GM19468 (cell line): ENCODE data around the gene CLP1.
A peak's percentile ranks its signal among the peaks of the same experiment; 100 is the strongest.
"Not testable (repeated sequence)": the region's sequence is repeated elsewhere in the genome, so short reads cannot be mapped to it uniquely, and the experiment has no call there.

Source experiments
- ATAC-seq: cut with Tn5 transposase; IDR thresholded peaks from one replicate; pipeline ENCODE4 v1.9.1; 2021; ENCODE audit warnings: mild to moderate bottlenecking, moderate library complexity, moderate number of reproducible peaks; ENCODE audit not compliant: unreplicated experiment; ENCODE audit errors: extremely low read depth

Gene CLP1

GRCh38 chr11:57658023-57658361 lies 430 bp downstream of the CLP1 start:
- no peak for ATAC-seq

DNA sequence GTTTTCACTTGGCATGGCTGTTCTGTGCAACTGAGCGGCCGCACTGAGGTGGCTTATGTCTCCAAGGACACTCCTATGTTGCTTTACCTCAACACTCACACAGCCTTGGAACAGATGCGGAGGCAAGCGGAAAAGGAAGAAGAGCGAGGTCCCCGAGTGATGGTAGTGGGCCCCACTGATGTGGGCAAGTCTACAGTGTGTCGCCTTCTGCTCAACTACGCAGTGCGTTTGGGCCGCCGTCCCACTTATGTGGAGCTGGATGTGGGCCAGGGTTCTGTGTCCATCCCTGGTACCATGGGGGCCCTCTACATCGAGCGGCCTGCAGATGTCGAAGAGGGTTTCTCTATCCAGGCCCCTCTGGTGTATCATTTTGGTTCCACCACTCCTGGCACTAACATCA lies 2.1 kb downstream of the CLP1 start:
- no peak for ATAC-seq

DNA sequence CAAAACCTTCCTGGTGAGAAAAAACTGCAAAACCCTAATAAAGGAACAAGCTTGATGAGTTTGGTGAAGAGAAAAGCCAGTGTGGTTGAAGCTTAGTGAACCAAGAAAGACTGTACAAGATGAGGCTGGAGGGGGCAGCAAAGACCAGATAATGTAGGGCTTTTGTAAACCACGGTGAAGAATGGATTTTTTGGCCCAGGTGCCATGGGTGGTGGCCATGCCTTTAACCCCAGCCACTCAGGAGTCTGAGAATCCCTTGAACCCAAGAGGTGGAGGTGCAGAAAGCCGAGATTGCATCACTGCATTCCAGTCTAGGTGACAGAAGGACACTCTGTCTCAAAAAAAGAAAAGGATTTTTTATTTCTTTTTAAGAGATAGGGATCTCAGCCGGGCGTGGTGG lies 5.3 kb downstream of the CLP1 start:
- no peak for ATAC-seq

- ATAC-seq, result no peak
Measured at GRCh38 chr11:57663975-57664374, 6.4 kb downstream of the CLP1 start.

DNA sequence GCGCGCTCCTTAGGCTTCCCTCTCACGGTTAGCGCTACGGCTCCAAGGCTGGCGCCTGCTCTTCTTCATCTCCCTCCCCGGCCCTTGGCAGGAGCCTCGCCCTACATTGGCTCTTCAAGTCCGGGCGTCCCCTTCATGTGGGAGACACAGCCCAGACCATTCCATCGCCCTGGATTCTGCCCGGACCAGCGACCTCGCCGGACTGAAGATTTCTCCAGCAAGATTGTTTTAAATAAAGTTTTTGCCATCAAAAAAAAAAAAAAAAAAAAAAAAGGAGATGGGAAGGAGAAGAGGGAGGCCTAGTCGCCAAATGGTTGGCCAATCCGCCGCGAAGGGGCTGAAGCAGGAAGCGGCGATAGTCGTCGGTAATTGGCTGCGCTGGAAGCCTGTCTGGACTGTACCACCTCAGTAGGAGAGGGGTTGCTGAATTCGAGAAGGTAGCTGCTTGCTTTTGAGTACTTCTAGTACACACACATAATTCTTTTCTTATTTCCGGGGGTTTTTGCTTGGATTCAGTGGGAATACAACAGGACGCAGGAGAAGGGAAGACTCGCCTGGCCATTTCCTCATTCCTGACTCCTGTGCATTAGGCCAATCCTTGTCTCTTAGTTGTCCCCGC lies 9.7 kb downstream of the CLP1 start:
- ATAC-seq, result peak; percentile 26

DNA sequence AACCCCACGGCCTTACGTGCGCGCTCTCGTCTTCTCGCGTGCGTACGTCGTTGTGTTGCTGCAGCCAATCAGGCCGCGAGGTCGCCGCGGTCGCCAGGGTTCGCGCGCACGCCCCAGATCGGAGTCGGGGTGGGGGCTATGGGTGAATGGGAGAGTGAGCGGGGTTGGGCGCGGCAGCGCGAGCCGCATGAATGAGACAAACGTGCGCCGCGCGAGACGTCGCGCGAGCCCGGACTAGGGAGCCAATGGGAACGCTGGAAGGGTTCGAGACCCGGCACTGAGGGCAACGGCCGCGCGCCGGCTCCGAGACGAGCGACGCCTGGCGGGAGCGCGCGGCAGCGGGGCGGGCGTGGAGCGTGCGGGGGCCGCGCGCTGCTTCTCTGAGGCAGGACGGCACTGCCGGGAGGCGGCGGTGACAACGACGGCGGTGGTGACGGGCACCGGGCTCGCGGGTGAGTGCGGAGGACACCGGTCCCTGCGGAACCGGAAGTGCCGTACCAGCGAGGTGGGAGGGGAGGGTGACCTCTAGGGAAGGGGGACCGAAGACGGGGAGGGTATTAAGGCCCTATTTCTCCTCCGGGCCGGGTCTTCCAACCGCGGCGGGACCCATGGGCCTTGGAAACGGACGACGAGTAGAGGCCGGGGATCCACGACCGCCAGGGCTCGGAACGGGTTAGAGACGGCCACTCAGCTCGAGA lies 10.3 kb downstream of the CLP1 start, which contains the start of gene ZDHHC5:
Gene ZDHHC5 (plus strand): TSS at position 379 of the 698 bp plus-strand sequence. CDS start 4,977 bp downstream, outside the sequence.
- ATAC-seq, result peak; percentile 95

DNA sequence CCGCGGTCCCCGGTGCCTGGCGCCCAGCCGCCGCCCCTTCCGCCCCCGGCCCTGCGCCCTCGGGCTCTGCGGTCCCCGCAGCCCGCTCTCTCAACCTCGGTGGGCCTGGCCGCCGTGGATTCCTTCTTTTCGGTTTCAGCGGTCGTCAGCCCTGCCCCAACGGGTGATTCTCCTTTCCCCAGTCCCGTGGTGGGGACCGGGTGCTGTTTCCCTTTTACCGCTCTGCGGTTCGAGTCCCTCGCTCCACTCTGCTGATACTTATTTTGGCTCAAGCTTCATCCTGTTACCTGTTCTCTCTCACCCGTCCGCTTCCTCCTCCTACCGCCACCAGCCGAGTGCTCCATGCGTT lies 10.8 kb downstream of the CLP1 start:
- ATAC-seq, result no peak

DNA sequence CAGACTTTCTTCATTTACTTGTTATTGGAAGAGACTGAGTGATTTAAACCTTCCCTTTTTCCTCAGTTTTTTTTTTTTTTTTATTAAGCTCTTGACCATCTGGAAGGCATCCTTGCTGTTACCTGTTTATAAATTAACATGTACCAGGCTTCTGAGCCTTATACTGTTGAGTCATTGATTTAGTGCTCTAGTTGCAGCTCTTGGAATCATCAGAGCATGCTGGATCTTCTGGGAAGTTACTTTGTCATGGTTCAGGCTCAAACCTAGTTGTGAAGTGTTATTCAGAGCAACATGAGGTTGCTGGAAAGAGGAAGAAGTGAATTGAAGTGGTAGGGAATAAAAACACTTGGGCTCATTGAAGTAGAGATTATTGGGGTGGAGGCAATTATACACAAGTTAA lies 16.7 kb downstream of the CLP1 start:
- ATAC-seq, result no peak

GRCh38 chr11:57675176-57675941 lies 17.8 kb downstream of the CLP1 start:
- no peak for ATAC-seq

GRCh38 chr11:57679396-57679795 lies 21.8 kb downstream of the CLP1 start:
- no peak for ATAC-seq

- ATAC-seq, result peak; percentile 40
Measured at GRCh38 chr11:57680552-57680874, 23.0 kb downstream of the CLP1 start.

- no peak for ATAC-seq
Measured at GRCh38 chr11:57681168-57681567, 23.6 kb downstream of the CLP1 start.

DNA sequence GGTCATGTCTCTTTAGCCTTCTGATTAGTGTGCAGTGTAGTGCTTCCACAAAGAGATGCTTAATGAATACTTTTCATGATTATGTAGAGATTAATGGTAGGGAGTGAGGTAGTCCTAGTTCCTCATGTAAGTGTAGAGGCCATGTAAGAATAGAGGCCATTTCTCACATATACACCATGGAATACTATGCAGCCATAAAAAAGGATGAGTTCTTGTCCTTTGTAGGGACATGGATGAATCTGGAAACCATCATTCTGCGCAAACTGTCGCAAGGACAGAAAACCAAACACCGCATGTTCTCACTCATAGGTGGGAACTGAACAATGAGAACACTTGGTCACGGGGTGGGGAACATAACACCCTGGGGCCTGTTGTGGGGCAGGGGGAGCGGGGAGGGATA lies 32.9 kb downstream of the CLP1 start:
- not testable (repeated sequence) for ATAC-seq

GRCh38 chr11:57698843-57699365 lies 41.3 kb downstream of the CLP1 start:
- ATAC-seq, result no peak

GRCh38 chr11:57699813-57700212 lies 42.3 kb downstream of the CLP1 start:
- ATAC-seq, result no peak

DNA sequence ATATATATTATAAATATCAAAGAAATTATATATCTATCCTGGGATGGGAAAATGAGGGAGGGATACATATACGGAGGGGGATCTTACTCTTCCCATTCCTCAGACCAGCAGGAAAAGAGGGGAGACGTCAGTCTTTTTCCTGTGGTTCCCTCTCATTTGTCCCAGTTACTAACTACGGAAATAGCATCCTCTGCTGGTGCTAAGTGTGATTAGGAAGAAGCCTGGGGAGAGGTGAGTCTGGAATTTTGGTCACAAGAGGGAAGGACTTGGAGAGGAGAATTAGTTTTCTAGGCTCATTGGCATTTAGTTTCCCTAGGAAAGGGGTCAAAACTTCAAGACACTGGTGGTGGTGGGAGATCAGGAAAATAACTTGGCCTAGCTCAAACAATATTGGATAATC lies 42.9 kb downstream of the CLP1 start:
- no peak for ATAC-seq

GRCh38 chr11:57703341-57703740 lies 45.8 kb downstream of the CLP1 start:
- ATAC-seq, result no peak

DNA sequence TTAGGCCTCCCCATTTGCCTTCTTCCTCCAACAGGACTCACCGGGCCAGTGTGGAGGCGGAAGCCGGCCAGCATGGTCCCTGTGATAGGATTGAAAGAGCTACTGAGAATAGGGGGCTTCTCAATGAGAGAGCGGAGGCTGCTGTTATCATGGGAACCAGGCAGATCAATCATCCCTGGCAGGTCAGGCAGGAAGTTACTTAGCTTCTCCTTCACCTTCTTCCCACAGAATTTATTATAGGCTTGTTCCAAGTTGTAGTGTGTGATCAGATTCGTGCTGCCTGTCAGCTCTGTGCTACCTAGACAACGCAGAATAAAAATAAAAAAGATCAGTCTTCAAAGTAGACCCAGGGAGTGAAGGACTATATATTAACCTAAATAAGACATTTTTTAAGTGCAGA lies 47.4 kb downstream of the CLP1 start:
- no peak for ATAC-seq

- not testable (repeated sequence) for ATAC-seq
Measured at GRCh38 chr11:57705432-57705831, 47.9 kb downstream of the CLP1 start.

DNA sequence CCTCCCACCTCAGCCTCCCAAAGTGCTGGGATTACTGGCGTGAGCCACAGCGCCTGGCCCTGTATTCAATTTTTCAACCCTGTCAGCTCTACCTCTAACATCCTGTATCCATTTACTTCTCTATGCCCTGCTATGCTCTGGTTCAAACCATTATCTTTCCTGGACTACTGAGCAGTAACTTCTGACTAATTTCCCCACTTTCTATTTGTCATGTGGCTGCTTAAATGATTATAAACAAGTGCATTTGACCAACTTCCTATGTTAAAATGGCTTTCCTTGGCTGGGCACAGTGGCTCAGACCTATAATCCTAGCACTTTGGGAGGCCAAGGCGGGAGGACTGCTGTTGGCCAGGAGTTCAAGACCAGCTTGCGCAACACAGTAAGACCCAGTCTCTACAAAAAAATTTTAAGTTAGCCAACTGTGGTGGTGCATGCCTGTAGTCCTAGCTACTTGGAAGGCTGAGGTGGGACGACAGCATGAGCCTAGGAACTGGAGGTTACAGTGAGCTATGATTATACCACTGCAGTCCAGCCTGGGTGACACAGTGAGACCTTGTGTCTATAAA lies 52.3 kb downstream of the CLP1 start:
- no peak for ATAC-seq
